Neural progenitor cell (in vitro differentiated cells): ENCODE measurements around the gene NFIX. TPM values are rescaled to one million over a fixed set of nuclear protein-coding genes. Genes with fewer than 3 reads are reported as not detected.

Experiments
- DNase-seq: peaks from one replicate; pipeline ENCODE4 v3.0.0-alpha.2; 2016; ENCODE audit warnings: low spot score
- H2AFZ ChIP-seq: fragments of 200-600 bp; sonication (generic); replicated peaks from 2 replicates; pipeline ENCODE4 v1.6.1; 2016; ENCODE audit warnings: antibody characterized with exemption
- H3F3A ChIP-seq: fragments of 200-600 bp; sonication (generic); 2 replicates; pipeline ENCODE4 v1.6.1; 2016; ENCODE audit warnings: antibody characterized with exemption, low read depth
- H3K27ac ChIP-seq: fragments of 200-600 bp; sonication (generic); 2 replicates; pipeline ENCODE4 v1.5.1; 2016; ENCODE audit warnings: mild to moderate bottlenecking
- H3K27me3 ChIP-seq: fragments of 200-600 bp; sonication (generic); 2 replicates; pipeline ENCODE4 v1.6.1; 2016; ENCODE audit warnings: mild to moderate bottlenecking, moderate library complexity
- H3K36me3 ChIP-seq: fragments of 200-600 bp; sonication (generic); 2 replicates; pipeline ENCODE4 v1.5.1; 2016
- H3K4me1 ChIP-seq: fragments of 200-600 bp; sonication (generic); 2 replicates; pipeline ENCODE4 v1.6.1; 2016; ENCODE audit warnings: mixed run types
- H3K4me2 ChIP-seq: fragments of 200-600 bp; sonication (generic); 2 replicates; pipeline ENCODE4 v1.6.1; 2016
- H3K4me3 ChIP-seq: fragments of 200-600 bp; sonication (generic); 2 replicates; pipeline ENCODE4 v1.5.1; 2016
- H3K79me2 ChIP-seq: fragments of 200-600 bp; sonication (generic); 2 replicates; pipeline ENCODE4 v1.6.1; 2016; ENCODE audit warnings: low read depth
- H3K9ac ChIP-seq: fragments of 200-600 bp; sonication (generic); 2 replicates; pipeline ENCODE4 v1.6.1; 2016
- H3K9me3 ChIP-seq: fragments of 200-600 bp; sonication (generic); 2 replicates; pipeline ENCODE4 v1.5.1; 2016; ENCODE audit warnings: low read depth
- H4K20me1 ChIP-seq: fragments of 200-600 bp; sonication (generic); 2 replicates; pipeline ENCODE4 v1.6.1; 2016; ENCODE audit warnings: low read depth
- H3K27ac Mint-ChIP-seq: 3 replicates; pipeline ENCODE4 v1.8.0; 2021; ENCODE audit warnings: mixed read lengths
- H3K27me3 Mint-ChIP-seq: 2 replicates; pipeline ENCODE4 v1.8.0; 2022; ENCODE audit warnings: low read depth, mild to moderate bottlenecking, inconsistent platforms, moderate library complexity, mixed read lengths; ENCODE audit not compliant: insufficient read depth
- H3K36me3 Mint-ChIP-seq: 3 replicates; pipeline ENCODE4 v1.8.0; 2021; ENCODE audit warnings: mixed read lengths
- H3K4me1 Mint-ChIP-seq: 3 replicates; pipeline ENCODE4 v1.8.0; 2021; ENCODE audit warnings: mixed read lengths
- H3K4me3 Mint-ChIP-seq: 3 replicates; pipeline ENCODE4 v1.8.0; 2021; ENCODE audit warnings: mild to moderate bottlenecking, moderate library complexity, mixed read lengths
- H3K9me3 Mint-ChIP-seq: 3 replicates; pipeline ENCODE4 v1.8.0; 2020; ENCODE audit warnings: mixed read lengths
- CTCF ChIP-seq: fragments of 200-600 bp; sonication (generic); IDR thresholded peaks from 2 replicates; pipeline ENCODE4 v1.5.1; 2017; ENCODE audit warnings: antibody characterized with exemption, mild to moderate bottlenecking
- EZH2 ChIP-seq: fragments of 200-600 bp; sonication (generic); IDR thresholded peaks from 2 replicates; pipeline ENCODE4 v1.6.1; 2017; ENCODE audit warnings: antibody characterized with exemption, mild to moderate bottlenecking, moderate library complexity
- EZH2phosphoT487 ChIP-seq: fragments of 200-600 bp; sonication (generic); IDR thresholded peaks from 2 replicates; pipeline ENCODE4 v1.6.1; 2017; ENCODE audit warnings: antibody characterized with exemption
- total RNA-seq: library from RNA; depleted of rRNA; stranded (reverse); fragments of >200 nt; gene quantifications from 2 replicates; pipeline ENCODE4 v1.2.3, GENCODE V29; 2015; ENCODE audit warnings: low replicate concordance

The NFIX gene
- total RNA-seq, 1 donor from 2014 or later = 0.06 TPM

GRCh38 chr19:12997967-12998940 lies 3.0 kb downstream of the NFIX start:
- no peaks in the 10 kb centered on the region for H3K36me3 ChIP-seq
- H3K9me3 ChIP-seq = no peaks in the 10 kb centered on the region
- Mint-ChIP-seq H3K9me3 (peaks cover 10% of the 10 kb centered on the region), H3K4me3 (peak overlapping the region; percentile 17), H3K4me1 (peaks cover 7% of the 10 kb centered on the region), H3K27me3 (peaks cover 66% of the 10 kb centered on the region), H3K27ac (no peak overlapping the region), H3K36me3 (no peaks in the 10 kb centered on the region)
- H2AFZ ChIP-seq = no peak overlapping the region
- H3K4me3 ChIP-seq = no peak overlapping the region
- no peak overlapping the region for H3K27ac ChIP-seq
- no peak overlapping the region for H3K9ac ChIP-seq
- no peak for DNase-seq
- H3F3A ChIP-seq = peaks cover 6% of the 10 kb centered on the region
- TF ChIP-seq EZH2phosphoT487 = no peak
- no peak for TF ChIP-seq CTCF
- no peak for TF ChIP-seq EZH2
- H3K27me3 ChIP-seq = peaks cover 98% of the 10 kb centered on the region
- H3K4me2 ChIP-seq = no peak overlapping the region
- H3K79me2 ChIP-seq = no peaks in the 10 kb centered on the region
- peaks cover 37% of the 10 kb centered on the region for H4K20me1 ChIP-seq
- H3K4me1 ChIP-seq = no peaks in the 10 kb centered on the region

DNA sequence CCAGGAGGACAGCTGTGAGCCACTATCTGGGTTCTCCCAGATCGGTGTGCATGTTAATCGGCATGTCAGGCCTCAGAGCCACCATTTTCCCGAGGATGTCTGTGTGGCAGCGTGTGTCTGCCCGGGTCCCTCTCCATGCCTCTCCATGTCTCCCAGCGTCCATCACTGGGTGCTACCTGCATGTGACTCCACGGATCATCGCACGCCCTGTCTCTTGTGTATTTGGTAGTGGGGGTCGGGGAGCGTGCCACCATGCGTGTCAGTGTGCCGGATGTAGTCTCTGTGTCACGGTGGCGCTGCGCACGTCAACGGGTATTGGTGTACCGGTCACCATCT lies 5.9 kb downstream of the NFIX start:
- Histone ChIP-seq H3K4me1 (no peaks in the 10 kb centered on the region), H2AFZ (no peak overlapping the region), H4K20me1 (peaks cover 33% of the 10 kb centered on the region), H3K4me2 (no peak overlapping the region), H3K9me3 (no peaks in the 10 kb centered on the region), H3K27ac (no peak overlapping the region), H3K27me3 (peaks cover 100% of the 10 kb centered on the region), H3K4me3 (no peak overlapping the region), H3K79me2 (no peaks in the 10 kb centered on the region), H3F3A (no peaks in the 10 kb centered on the region), H3K36me3 (no peaks in the 10 kb centered on the region), H3K9ac (no peak overlapping the region)
- H3K27ac Mint-ChIP-seq = no peak overlapping the region
- peaks cover 68% of the 10 kb centered on the region for H3K27me3 Mint-ChIP-seq
- peaks cover 6% of the 10 kb centered on the region for H3K4me1 Mint-ChIP-seq
- H3K36me3 Mint-ChIP-seq = no peaks in the 10 kb centered on the region
- H3K4me3 Mint-ChIP-seq = peak overlapping the region; percentile 60
- peaks cover 5% of the 10 kb centered on the region for H3K9me3 Mint-ChIP-seq
- DNase-seq = no peak
- TF ChIP-seq CTCF = no peak
- TF ChIP-seq EZH2 = no peak

DNA sequence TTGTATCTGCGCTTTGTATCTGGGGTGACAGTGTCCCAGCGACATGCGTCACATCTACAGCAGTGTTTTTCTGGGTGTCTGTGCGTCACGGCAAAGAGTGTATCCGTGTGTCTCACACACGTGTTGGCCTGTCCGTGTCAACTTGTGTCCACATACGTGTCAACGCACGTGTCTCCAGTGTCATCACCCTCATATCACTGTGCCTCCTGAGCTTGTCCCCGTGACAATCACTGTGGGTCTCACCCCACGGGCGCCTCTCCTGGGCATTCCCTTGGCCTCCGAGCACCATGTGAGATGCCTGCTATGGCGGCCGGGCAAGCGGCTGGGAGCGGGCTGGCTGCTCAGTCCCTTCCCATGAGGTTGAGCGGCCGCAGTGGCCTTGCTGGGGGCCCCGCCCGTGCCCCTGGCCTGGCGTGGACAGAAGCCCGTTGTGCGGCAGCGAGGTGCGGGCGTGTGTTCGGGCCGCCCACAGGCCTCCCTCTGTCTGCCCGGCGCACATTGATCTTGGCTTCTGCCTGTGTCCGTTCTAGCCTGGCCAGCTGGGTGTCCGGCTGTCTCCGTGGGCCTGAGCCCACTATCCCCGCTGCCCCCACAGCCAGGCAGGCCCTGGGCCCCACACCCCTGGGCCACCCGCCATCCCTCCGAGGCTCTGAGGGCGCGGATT lies 6.4 kb downstream of the NFIX start:
- H3K4me1 ChIP-seq = no peaks in the 10 kb centered on the region

More for the DNA sequence above, 6.4 kb downstream of the NFIX start:
- no peak for TF ChIP-seq EZH2phosphoT487
- TF ChIP-seq EZH2 = no peak
- TF ChIP-seq CTCF = no peak
- Histone ChIP-seq H3F3A (no peaks in the 10 kb centered on the region), H4K20me1 (peaks cover 28% of the 10 kb centered on the region), H3K4me2 (no peak overlapping the region), H3K27me3 (peaks cover 100% of the 10 kb centered on the region), H3K4me3 (no peak overlapping the region), H3K36me3 (no peaks in the 10 kb centered on the region), H3K9me3 (no peaks in the 10 kb centered on the region), H3K79me2 (no peaks in the 10 kb centered on the region), H3K9ac (no peak overlapping the region), H2AFZ (no peak overlapping the region), H3K27ac (no peak overlapping the region)
- H3K36me3 Mint-ChIP-seq = no peaks in the 10 kb centered on the region
- no peak for DNase-seq
- H3K27ac Mint-ChIP-seq = no peak overlapping the region
- peaks cover 5% of the 10 kb centered on the region for H3K9me3 Mint-ChIP-seq
- peaks cover 6% of the 10 kb centered on the region for H3K4me1 Mint-ChIP-seq
- H3K4me3 Mint-ChIP-seq = peak overlapping the region; percentile 60
- peaks cover 71% of the 10 kb centered on the region for H3K27me3 Mint-ChIP-seq
